Heart left ventricle (tissue), 16 donors: ENCODE measurements around the gene ARHGAP15. TPM values are rescaled to one million over a fixed set of nuclear protein-coding genes. Genes with fewer than 3 reads are reported as not detected.
A peak's percentile ranks its signal among the peaks of the same experiment; 100 is the strongest.

Experiments used
- ATAC-seq, 4 donors: fragments of 200-7000 bp; cut with Tn5 transposase; one replicate each; pipeline ENCODE4 v1.9.1; 2020 to 2022; ENCODE audit warnings: moderate library complexity in 4 of 4, mild to moderate bottlenecking in 3 of 4, moderate number of reproducible peaks in 1 of 4
- DNase-seq, 5 donors: peaks; one replicate each; pipeline ENCODE4 v3.0.0-alpha.2; 2020
- H3K27ac ChIP-seq, 12 donors: fragments of 200-600 bp; sonication (generic) in 4 of 12; one replicate each; pipeline versions ENCODE4 v1.5.0 to v1.8.0; 2016 to 2022; ENCODE audit warnings: mild to moderate bottlenecking in 2 of 12
- H3K27me3 ChIP-seq, 9 donors: fragments of 200-600 bp; sonication (generic) in 2 of 9; one replicate each; pipeline versions ENCODE4 v1.5.1 to v1.8.0; 2016 to 2022; ENCODE audit warnings: mild to moderate bottlenecking in 3 of 9
- H3K36me3 ChIP-seq, 9 donors: fragments of 200-600 bp; sonication (generic) in 2 of 9; one replicate each; pipeline versions ENCODE4 v1.5.0 to v1.8.0; 2018 to 2022; ENCODE audit warnings: mild to moderate bottlenecking in 2 of 9
- H3K4me1 ChIP-seq, 12 donors: fragments of 200-600 bp; sonication (generic) in 4 of 12; one replicate each; pipeline versions ENCODE4 v1.5.0 to v1.8.0; 2016 to 2022; ENCODE audit warnings: mild to moderate bottlenecking in 3 of 12
- H3K4me3 ChIP-seq, 12 donors: fragments of 200-600 bp; sonication (generic) in 4 of 12; one replicate each; pipeline versions ENCODE4 v1.5.0 to v1.8.0; 2017 to 2022; ENCODE audit warnings: mild to moderate bottlenecking in 9 of 12, moderate library complexity in 4 of 12
- H3K9me3 ChIP-seq, 12 donors: fragments of 200-600 bp; sonication (generic) in 4 of 12; one replicate each; pipeline versions ENCODE4 v1.5.0 to v1.8.0; 2016 to 2022; ENCODE audit warnings: mild to moderate bottlenecking in 1 of 12
- CTCF ChIP-seq, 12 donors: fragments of 200-600 bp; sonication (generic) in 4 of 12; IDR thresholded peaks; one replicate each; pipeline versions ENCODE4 v1.5.0 to v1.8.0; 2018 to 2022; ENCODE audit warnings: antibody characterized with exemption in 12 of 12, mild to moderate bottlenecking in 5 of 12
- POLR2A ChIP-seq, 2 donors: fragments of 450-650 bp; IDR thresholded peaks; one replicate each; pipeline ENCODE4 v1.6.1; 2017; ENCODE audit warnings: antibody characterized with exemption in 2 of 2, mild to moderate bottlenecking in 2 of 2, moderate library complexity in 2 of 2
- WGBS, 4 donors: extraction: QIAGEN DNeasy Blood & Tissue Kit in 2 of 4; methylation state at CpG; one replicate each; pipeline versions ENCODE4 v1.1.5 to v1.1.7; 2013 to 2018; 5-methylcytosine and 5-hydroxymethylcytosine counted together
- intact Hi-C, 10 donors: fragments of 100-400 bp; cut with DNase I; formaldehyde crosslinking; loops; one replicate each; pipeline versions ENCODE4 v1.11.1 to v1.14.2; 2022
- polyA plus RNA-seq, 2 donors: library from polyadenylated mRNA; stranded (reverse); fragments of 200-250 nt; gene quantifications; one replicate each; pipeline ENCODE4 v1.2.3, GENCODE V29; 2013
- total RNA-seq, 9 donors: library from RNA; depleted of rRNA in 2 of 9; stranded (reverse); fragments of >200 nt in 2 of 9; fragmentation: NEBNext Ultra II Directional in 3 of 9; extraction: Animal tissue kit (Norgen Biotek cat#: 25700) in 3 of 9; gene quantifications; one replicate each; pipeline versions ENCODE4 v1.1.0 to v1.2.4, GENCODE V29; 2016 to 2023
- donor health status: ischemic (EF 13 %, LVEDD 7.1; RV severe dilation, severe dysfunction).
- donor health status: healthy with polysubstance abuse.
- donor health status: DM: no; HTN: yes; CAD: no.
- donor health status: DM: no; HTN: no; CAD: no.
- donor health status: ischemic (EF 25% LVEDD 6.9; RV normal size, moderate dysfunction).
- donor health status: ischemic (EF 25% LVEDD 5.7; RV mildly dilated, moderate dysfunction).
- donor health status: healthy.
- donor health status: DM: yes; HTN: yes; CAD: no.
- donor health status: ischemic (EF 35%, LVEDD 5.7; RV mildly dilated, moderate dysfunction).
- donor health status: nonischemic (EF 11% LVEDD 7.7; RV severe dilation, severe dysfunction).
- donor health status: DM: yes; HTN: yes; CAD: no.
- donor health status: PGD.
- donor health status: ischemic (EF 29% LVEDD 5.4; RV normal size, mild dysfunction).
- donor health status: nonischemic (EF 23%, LVEDD 6.1; RV moderate dilation, normal function).

Gene ARHGAP15
- total and polyA plus RNA-seq, 11 donors, result 1.3 to 8.7 (median 3.3) TPM

- ATAC-seq (no peak), DNase-seq (no peak)
- Histone ChIP-seq H3K27me3 (no peaks in the 10 kb centered on the region), H3K27ac (peak overlapping the region in 1 of 12 donors; percentile 40), H3K4me3 (no peak overlapping the region), H3K9me3 (no peaks in the 10 kb centered on the region), H3K4me1 (peaks cover 0 to 12% (median 0%) of the 10 kb centered on the region in 12 donors), H3K36me3 (no peaks in the 10 kb centered on the region)
- 60 to 73% (median 66%) methylated on average over 1 of the region's 1 CpG for WGBS, 4 donors
- TF ChIP-seq POLR2A (IDR thresholded peaks at IDR 0.05) (no peak), CTCF (IDR thresholded peaks at IDR 0.05) (no peak)
- intact Hi-C loops, result loop anchor here in 5 of 10 donors (10.0 kb wide), 2 partner anchors 139 to 219 kb away; no protein-coding TSS in a partner anchor
Measured at GRCh38 chr2:143254110-143254509, 124.9 kb downstream of the ARHGAP15 start.

GRCh38 chr2:143255086-143255485 lies 125.9 kb downstream of the ARHGAP15 start:
- H3K9me3 ChIP-seq, result no peaks in the 10 kb centered on the region
- TF ChIP-seq CTCF (IDR thresholded peaks at IDR 0.05), result no peak
- TF ChIP-seq POLR2A (IDR thresholded peaks at IDR 0.05), result no peak
- H3K27me3 ChIP-seq, result no peaks in the 10 kb centered on the region
- ATAC-seq, result no peak
- intact Hi-C loops, result loop anchor here in 6 of 10 donors (5.0 to 10.0 kb wide), 3 partner anchors 140 to 220 kb away; no protein-coding TSS in a partner anchor
- H3K27ac ChIP-seq, result peak overlapping the region in 1 of 12 donors; percentile 40
- 80 to 84% (median 82%) methylated on average over 3 of the region's 3 CpGs for WGBS, 4 donors
- peaks cover 0 to 20% (median 0%) of the 10 kb centered on the region in 12 donors for H3K4me1 ChIP-seq
- no peak overlapping the region for H3K4me3 ChIP-seq
- no peak for DNase-seq
- H3K36me3 ChIP-seq, result no peaks in the 10 kb centered on the region

GRCh38 chr2:143255899-143256298 lies 126.7 kb downstream of the ARHGAP15 start:
- ATAC-seq (no peak), DNase-seq (no peak)
- Histone ChIP-seq H3K4me1 (peaks cover 0 to 20% (median 0%) of the 10 kb centered on the region in 12 donors), H3K27me3 (no peaks in the 10 kb centered on the region), H3K4me3 (no peak overlapping the region), H3K27ac (peak overlapping the region in 1 of 12 donors; percentile 39), H3K36me3 (no peaks in the 10 kb centered on the region), H3K9me3 (no peaks in the 10 kb centered on the region)
- intact Hi-C loops, result loop anchor here in 6 of 10 donors (5.0 to 10.0 kb wide), 3 partner anchors 141 to 221 kb away; no protein-coding TSS in a partner anchor
- TF ChIP-seq CTCF (IDR thresholded peaks at IDR 0.05), result no peak
- no peak for TF ChIP-seq POLR2A (IDR thresholded peaks at IDR 0.05)

- ATAC-seq, result no peak
- peaks cover 0 to 31% (median 0%) of the 10 kb centered on the region in 12 donors for H3K4me1 ChIP-seq
- DNase-seq, result no peak
- H3K4me3 ChIP-seq, result no peak overlapping the region
- intact Hi-C loops, result loop anchor here in 6 of 10 donors (5.0 to 10.0 kb wide), 3 partner anchors 144 to 224 kb away; no protein-coding TSS in a partner anchor
- peak overlapping the region in 1 of 12 donors; percentile 63 for H3K27ac ChIP-seq
- no peaks in the 10 kb centered on the region for H3K36me3 ChIP-seq
- 64 to 81% (median 79%) methylated on average over 3 of the region's 3 CpGs for WGBS, 4 donors
- H3K27me3 ChIP-seq, result no peaks in the 10 kb centered on the region
- no peaks in the 10 kb centered on the region for H3K9me3 ChIP-seq
- TF ChIP-seq POLR2A (IDR thresholded peaks at IDR 0.05) (no peak), CTCF (IDR thresholded peaks at IDR 0.05) (no peak)
Measured at GRCh38 chr2:143258126-143258892, 129.1 kb downstream of the ARHGAP15 start.
